Measurements from ENCODE around the gene RERE.
"Not testable (repeated sequence)": the region's sequence is repeated elsewhere in the genome, so short reads cannot be mapped to it uniquely, and the experiment has no call there.

The RERE gene

DNA sequence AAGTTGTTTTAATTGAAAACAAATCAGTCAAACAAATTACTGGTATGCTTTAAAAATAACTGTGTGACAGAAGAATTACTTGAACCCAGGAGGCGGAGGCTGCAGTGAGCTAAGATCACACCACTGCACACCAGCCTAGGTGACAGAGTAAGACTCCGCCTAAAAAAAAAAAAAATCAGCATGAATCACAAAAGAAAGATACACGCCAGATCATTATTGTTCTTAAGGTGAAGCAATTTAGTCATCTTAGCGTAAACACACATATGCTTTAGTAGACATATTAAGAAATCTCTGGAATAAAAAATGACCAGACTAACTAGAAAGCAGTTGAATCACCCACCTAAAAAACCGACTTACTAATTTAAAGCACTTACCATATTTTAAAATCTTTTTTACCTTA, 20.2 kb downstream of the RERE start:
- no peak for DNase-seq

DNA sequence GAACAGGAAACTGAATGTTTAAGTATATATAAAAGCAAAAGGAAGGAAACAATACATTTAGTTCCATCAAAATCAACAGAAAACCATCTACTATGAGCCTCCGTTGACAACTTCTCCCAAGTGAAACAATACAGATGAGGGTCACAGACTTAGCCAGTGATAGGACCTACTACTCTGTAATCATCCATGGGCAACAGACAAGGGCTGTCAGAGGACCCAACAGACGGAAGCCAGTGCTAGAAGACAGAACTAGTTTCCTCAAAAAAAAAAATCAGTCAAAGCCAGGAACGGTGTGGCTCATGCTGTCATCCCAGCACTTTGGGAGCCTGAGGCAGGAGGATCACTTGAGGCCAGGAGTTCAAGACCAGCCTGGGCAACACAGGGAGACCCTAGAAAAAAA, 20.6 kb downstream of the RERE start:
- no peak for DNase-seq

DNA sequence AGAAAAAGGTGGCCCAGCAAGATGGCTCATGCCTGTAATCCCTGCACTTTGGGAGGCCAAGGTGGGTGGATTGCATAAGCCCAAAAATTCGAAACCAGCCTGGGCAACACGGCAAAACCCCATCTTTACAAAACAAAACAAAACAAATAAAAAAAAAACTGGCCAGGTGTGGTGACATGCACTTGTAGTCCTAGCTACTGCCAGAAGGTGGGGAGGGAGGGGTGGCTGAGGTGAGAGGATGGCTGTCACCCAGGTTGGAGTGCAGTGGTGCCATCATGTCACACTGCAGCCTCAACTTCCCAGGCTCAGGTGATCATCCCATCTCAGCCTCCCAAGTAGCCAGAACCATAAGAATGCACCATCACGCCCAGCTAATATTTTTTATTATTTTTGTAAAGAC, 22.8 kb downstream of the RERE start:
- no peak for DNase-seq

DNA sequence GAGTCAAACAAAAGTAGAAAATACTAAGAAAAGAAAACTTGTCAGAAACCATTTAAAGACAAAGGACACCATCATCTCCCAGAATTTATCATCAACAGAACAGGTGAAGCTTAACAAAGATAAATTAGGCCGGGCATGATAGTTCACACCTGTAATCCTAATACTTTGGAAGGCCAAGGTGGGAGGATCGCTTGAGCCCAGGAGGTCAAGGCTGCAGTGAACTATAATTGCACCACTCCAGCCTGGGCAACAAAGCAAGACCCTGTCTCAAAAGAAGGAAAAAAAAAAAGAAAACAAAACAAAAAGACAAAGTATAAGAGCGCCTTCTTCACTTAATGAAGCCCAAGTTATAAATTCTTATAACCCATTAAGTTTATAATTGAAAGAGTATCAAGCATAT, 25.6 kb downstream of the RERE start:
- DNase-seq: no peak

DNA sequence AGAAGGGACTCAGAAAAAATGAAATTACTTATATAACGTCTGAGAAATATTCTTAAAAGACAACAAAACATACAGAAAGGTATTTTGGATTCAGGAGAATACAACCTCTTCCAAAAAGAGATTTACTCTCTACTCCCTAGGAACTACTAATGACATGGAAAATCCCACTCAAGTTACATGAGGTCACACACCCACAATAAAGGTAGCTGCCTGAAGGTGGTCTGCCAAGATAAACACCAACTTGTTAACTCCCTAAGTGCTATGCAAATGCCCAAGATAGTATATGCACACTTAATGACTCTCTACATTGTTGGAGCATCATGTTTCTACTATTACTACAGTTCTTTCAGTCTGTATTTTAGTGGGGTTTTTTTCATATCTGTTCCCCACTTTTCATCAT, 26.5 kb downstream of the RERE start:
- no peak for DNase-seq

DNA sequence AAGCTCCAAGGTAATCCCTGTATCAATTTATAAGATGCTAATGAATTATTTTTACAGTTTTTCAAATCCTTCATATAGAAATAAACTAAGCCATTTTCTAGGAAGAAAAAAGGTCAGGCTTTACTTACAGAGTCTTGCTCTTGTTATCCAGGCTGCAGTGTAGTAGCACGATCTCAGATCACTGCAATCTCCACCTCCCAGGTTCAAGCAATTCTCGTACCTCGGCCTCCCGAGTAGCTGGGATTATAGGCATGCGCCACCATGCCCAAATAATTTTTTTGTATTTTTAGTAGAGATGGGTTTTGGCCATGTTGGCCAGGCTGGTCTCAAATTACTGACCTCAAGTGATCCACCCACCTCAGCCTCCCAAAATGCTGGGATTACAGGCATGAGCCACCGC, 27.0 kb downstream of the RERE start:
- DNase-seq: no peak

DNA sequence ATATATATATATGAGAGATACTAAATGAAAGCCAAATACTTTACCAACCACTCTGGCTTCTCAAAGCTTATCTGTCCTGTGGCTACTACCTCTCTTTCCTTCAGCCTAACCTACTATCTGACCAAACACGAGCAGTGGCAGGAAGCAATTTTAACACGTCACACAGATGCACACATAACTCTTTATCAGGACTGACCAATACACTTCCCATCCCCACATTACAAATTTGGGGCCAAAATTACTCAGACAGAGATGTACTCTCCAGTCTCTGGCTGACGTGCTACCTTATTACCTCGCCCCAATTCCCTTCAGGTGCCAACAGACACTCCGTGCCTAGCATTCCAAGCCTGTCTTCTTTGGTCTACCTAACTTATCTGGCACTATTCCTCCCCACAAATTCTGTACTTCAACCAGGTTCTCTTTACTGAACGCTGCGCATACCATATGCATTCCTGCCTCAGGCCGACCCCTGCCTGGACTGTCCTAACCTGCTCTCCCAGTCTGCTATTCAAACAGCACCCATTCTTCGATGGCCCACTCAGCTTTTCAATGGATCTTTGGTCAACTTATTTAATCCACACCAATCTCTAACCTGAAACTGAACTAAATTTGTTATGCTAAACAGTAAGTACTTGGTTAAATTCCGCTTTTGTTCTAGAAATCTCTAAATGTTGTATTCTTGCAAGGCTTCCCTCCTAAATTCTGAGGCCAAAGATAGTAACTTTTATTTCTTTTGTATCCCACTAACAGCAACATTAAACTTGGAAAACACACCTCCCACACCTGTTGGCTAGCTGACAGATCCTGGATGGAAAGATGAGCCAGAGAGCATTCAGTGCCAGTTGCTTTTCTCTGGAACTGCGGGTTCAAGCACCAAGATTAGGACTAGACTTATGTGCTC, 27.9 kb downstream of the RERE start:
- no peak for DNase-seq

DNA sequence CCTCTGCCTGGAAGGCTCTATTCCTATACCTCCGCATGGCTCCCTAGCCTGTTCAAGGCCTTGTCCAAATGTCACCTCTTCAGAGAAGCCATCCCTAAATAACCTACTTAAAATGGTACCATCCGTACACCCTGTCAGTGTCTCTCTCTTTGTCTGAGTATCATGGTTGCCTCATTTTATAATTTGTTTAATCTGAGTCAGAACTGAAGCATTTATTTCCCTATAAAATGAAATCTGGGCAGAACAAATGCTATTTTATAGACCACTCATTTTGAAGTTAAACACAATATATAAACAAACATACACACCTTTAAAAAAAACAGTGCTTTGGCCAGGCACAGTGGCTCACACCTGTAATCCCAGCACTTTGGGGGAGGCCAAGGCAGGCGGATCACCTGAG, 30.2 kb downstream of the RERE start:
- no peak for DNase-seq

DNA sequence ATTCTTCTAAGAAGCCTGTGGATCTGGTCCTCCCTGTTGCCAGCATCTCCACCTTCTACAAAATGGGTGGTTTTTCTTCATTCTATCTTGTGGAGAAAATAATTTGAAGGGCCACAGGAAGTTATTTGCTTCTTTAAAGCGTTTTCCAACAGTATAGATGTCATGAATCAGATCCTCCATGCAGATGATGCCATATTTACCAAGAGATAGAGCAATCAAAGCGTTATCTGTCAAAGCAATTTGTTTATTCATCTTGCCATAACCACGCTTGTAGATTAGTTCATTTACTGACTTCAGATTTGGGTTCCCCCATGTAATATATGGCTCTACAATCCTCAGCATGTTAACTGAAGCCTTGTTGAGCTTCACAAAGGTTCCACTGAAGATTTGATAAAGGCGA, 31.2 kb downstream of the RERE start:
- not testable (repeated sequence) for DNase-seq

DNA sequence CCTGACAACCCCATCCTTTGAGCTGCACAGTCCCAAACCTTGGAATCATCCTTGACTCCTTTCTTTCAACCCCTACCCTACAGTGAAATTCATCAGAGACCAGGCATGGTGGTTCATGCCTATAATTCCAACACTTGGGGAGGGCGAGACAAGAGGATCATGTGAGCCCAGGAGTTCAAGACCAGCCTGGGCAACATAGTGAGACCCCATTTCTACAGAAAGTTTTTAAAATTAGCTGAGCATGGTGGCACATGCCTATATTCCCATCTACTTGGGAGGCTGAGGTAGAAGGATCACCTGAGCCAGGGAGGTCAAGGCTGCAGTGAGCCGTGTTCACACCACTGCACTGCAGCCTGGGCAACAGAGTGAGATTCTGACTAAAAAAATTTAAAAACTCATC, 34.5 kb downstream of the RERE start:
- DNase-seq: no peak

DNA sequence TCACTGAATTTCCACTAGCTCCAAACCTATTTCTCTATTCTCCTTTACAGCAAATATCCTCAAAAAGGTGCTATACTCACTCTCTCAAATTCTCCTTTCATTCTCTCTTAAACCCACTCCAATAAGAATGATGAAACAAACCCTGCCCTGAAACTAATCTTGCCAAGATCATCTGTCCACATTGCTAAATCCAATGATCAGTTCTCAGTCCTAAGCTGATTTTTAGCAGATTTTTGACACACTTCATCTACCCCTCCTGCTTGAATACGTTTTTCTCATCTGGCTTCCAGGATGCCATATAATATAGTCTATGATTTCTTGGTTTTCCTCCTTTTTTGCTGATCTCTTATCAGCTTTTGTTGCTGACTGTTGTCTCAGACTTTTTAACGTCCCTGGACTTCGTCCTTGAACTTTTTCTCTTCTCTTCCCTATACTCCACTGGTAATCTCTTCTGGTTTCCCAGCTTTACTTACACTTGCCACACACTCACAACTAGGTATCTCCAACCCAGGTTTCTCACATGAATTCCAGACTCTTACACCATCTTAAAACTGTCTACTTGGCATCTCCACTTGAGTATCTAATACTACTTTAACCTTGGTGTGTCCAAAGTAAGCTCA, 35.3 kb downstream of the RERE start:
- DNase-seq: no peak

DNA sequence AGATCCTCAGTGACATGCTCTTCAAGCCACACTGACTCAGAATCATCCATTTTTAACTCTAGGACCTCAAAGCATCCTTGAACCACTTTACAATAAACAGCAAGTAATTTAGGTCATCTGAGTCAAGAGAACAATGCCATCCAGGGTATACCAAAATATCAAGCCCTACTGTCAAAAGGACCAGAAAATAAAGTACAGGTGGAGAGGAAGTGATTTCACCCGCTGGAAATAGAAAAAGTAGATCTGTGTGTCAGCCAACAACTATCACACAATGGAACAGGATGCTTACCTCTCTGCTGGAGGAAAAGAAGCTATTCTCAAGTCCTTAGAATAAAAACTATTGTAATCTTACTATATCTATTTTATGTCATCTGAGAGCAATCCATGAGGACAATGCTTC, 37.0 kb downstream of the RERE start:
- no peak for DNase-seq

DNA sequence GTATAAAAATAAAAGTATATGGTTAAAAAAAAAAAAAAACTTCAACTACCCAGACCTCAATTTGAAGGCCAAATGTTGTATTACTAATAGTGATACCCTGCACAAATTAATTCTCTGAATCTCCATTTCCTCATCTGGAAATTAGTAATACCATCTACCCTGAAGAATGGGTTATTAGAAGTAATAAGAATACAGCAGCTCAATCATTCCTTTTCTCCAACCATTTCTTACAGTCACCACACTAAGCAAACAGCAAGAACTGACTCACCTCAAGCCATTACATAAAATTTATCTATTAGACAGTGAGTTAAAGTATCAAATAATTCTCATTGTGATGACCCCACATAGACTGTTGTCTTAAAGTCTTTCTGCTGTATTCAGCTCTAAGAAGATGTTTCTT, 39.6 kb downstream of the RERE start:
- no peak for DNase-seq

DNA sequence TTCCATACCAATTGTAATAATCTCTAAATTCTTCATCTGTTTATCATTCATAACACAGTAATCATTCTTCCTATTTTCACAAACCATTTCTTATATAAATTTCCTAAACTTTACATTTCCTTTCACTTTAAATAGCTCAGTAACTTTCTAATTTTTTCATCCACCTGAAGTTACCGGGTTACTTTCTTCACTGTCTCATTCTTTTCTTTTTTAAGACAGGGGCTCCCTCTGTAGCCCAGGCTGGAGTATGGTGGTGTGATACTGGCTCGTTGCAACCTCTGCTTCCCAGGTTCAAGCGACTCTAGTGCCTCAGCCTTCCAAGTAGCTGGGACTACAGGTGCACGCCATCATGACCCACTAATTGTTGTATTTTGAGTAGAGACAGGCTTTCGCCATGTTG, 41.3 kb downstream of the RERE start:
- DNase-seq: no peak

DNA sequence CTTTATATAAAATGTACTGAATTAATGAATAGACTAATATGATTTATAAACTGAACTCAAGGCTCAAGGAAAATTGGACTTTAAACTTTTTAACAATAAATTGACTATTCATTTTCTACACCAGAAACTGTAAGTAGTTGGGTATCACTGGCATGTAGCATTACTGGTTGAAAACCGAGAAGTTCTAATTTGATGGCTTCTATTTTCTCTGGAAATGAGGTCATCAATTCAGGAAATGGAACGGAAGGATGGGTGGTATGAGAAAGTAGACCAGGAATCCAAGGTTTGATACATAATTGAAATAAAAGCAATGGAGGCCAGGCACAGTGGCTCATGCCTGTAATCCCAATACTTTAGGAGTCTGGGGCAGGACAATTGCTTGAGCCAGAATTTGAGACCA, 50.4 kb downstream of the RERE start:
- no peak for DNase-seq

DNA sequence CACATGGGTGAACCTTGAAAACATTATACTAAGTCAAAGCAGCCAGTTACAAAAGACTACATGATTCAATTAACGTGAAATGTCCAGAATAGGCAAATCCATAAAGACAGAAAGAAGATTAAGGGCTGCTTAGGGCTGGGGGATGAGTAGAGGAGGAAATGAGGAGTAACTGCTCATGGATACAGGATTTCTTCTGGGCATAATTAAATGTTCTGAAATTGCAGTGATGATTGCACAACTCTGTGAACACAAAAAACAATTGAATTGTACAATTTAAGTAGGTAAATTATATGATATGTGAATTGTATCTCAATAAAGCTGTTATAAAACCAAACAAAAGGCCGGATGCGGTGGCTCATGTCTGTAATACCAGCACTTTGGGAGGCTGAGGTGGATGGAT, 52.2 kb downstream of the RERE start:
- no peak for DNase-seq

DNA sequence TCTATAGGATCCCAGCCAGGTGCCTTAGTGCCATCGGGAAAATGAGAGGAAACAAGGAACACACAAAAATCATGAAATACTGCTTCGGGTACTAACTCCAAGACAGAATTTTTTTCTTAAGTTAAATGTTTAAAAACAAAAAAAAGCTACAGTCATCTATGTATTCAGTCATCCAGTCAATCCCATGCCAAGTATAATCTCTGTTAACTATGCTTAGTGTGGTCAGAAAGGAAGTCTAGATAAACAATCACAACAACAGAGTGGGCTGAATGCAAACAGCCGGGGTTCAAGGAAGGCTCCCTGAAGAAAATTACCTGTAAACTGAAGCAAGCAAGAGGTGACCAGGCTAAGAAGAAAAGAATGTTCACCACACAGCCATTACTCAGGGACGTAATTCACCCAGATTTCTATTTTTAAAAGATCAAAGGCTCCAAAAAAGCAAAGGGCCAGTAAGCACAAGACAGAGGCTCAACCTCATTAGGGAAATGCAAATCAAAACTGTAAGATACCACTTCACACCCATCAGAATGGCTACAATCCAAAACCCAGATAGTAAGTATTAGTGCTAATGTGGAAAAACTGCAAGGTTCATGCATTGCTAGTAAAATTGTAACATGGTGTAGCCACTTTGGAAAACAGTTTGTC, 53.0 kb downstream of the RERE start:
- no peak for DNase-seq

DNA sequence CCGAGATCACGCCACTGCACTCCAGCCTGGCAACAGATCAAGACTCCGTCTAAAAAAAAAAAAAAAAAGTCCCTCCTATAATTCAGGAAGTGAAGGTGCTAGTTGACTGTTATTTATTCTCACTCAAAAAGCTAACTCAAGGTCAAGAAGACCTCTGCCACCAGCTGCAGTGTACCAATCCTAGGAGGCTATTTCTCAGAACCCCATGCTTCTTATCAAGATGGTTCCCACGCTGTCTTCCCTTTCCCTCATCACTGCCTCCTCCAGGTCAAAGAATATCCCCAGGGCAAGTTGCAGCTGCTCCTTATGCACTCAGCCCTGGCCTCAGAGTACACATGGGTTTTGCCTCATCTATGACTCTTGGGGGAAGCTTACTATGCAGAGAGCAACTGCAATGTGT, 53.6 kb downstream of the RERE start:
- no peak for DNase-seq

DNA sequence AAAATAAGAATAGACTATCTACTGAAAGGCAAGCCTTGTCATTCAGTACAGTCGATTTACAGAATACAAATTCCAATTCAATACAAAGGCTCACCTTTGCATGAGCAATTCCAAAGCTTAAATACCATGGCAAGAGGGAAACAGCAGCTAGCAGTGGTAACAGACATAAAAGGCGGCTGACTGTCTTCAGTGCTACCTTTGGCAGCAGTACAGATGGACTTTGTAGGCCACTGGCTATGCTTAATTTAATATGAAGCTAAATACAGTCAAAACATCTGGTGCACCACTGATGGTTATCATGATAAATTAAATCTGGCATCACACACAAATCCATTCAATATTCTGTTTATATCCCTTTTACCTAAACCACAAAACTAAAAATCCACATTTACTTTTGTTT, 62.4 kb downstream of the RERE start:
- DNase-seq: no peak

DNA sequence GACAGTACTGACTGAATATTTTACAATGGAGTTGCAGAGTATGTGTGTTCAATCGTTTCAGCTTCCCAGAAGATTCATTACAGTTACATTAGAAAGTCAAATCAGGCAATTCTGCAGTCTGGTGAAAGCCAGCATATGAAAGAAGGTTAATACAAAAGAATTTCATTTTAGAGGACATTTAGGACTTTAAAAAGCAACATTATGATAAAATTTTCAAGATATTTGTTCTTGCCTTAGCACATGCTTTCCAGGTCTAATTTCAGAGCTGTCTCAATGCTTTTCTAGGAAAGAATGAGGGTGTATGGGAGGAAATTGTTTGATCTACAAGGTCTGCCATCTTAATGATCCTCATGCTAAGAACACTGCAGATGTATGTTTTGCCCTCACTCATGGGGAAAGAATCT, 63.2 kb downstream of the RERE start:
- no peak for DNase-seq

DNA sequence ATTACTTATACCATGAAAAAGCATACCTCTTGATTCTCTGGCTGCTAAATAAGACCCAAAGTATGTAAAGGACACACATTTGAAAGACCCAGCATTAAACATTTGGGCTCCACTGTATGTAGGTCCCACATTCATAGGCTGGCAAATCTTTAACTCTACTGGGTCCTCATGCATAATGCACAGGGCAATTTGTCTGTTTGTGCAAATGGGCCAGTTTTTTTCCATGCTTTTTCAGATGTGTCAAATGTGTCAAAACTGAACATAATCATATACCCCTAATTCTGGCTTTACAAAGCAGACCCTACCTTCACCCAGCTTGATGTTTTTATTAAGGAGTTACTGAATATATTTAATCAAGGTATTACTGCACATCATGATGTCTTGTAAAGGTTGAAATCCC, 63.7 kb downstream of the RERE start:
- no peak for DNase-seq

DNA sequence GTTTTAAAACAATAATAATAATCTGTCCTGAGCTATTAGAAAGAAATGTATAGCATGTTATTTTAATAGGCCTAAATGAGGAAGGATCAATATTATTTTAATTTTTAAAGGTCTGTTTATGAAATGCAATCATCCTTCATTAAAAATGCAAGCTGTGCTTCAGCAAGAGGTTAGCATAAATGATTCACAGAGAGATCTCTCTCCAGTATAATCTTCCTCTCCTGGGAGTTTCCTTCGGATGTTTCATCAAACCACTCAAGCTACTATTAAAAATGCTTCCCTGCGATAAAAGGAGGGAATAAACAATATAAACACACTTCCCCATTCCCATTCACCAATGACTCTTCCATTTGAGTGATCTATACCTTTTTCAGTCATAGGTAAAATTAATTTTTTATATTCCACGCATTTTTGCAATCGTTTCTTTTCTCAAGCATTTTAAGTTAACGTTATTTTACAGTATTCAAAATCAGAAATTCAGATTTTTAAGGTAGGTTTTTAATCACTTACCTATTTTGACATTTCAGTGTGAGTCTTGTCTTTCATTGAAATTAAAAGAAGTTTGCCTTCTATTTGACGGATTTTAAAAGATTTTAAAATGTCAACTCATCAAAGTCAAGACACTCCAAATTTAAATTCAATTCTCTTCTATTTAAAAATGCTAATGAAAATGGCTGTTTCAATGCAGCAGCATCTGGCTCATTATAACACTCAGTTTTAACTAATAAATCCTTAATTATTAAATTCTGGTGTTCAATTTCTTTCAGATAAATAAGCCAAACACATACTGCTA, 64.3 kb downstream of the RERE start:
- DNase-seq: no peak

DNA sequence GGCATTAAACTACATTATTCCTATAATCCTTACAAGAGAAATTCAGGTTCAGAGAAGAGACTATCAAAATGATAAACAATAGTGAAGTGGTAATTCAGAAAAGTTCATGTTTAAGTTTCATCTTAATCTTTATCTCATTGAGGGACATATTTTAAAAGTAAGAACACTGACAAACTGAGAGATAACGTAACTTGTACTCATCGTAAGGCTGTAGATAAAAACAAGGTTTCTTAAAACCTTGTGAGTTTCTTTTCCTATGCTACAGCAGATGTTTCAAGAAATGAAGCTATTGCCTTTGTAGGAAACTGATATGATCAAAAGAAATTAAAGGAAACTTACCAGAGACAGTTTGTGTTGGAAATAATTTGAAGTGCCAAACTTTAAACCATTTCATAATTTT, 65.0 kb downstream of the RERE start:
- DNase-seq: no peak
